ES-I3 (cell line): Measurements from ENCODE around the gene PCNT.

ENCODE experiments used
- H3K36me3 ChIP-seq: 2 replicates; pipeline ENCODE4 v1.6.1; 2013; ENCODE audit warnings: mild to moderate bottlenecking, low read length, control low read depth, moderate library complexity; ENCODE audit not compliant: insufficient read depth
- H3K4me1 ChIP-seq: 2 replicates; pipeline ENCODE4 v1.6.1; 2013; ENCODE audit warnings: mild to moderate bottlenecking, control low read depth, low read length; ENCODE audit not compliant: insufficient read depth
- H3K9ac ChIP-seq: 2 replicates; pipeline ENCODE4 v1.6.1; 2013; ENCODE audit warnings: low read depth, mild to moderate bottlenecking, low read length, moderate library complexity
- H3K9me3 ChIP-seq: 2 replicates; pipeline ENCODE4 v1.6.1; 2013; ENCODE audit warnings: mild to moderate bottlenecking, low read length, moderate library complexity; ENCODE audit not compliant: control insufficient read depth, insufficient read depth

Gene PCNT

GRCh38 chr21:46477765-46478164 is 153.8 kb downstream of the PCNT start:
- H3K4me1 ChIP-seq: no peaks in the 10 kb centered on the region
- no peaks in the 10 kb centered on the region for H3K9me3 ChIP-seq
- no peak overlapping the region for H3K9ac ChIP-seq
- H3K36me3 ChIP-seq: no peaks in the 10 kb centered on the region

- no peaks in the 10 kb centered on the region for H3K9me3 ChIP-seq
- no peaks in the 10 kb centered on the region for H3K4me1 ChIP-seq
- no peaks in the 10 kb centered on the region for H3K36me3 ChIP-seq
- H3K9ac ChIP-seq: no peak overlapping the region
Observed at GRCh38 chr21:46478910-46479309, 155.0 kb downstream of the PCNT start.

GRCh38 chr21:46480466-46480865 is 156.5 kb downstream of the PCNT start:
- H3K9ac ChIP-seq: no peak overlapping the region
- no peaks in the 10 kb centered on the region for H3K36me3 ChIP-seq
- no peaks in the 10 kb centered on the region for H3K9me3 ChIP-seq
- H3K4me1 ChIP-seq: no peaks in the 10 kb centered on the region

GRCh38 chr21:46482225-46482845 is 158.4 kb downstream of the PCNT start:
- Histone ChIP-seq H3K36me3 (no peaks in the 10 kb centered on the region), H3K9ac (no peak overlapping the region), H3K9me3 (no peaks in the 10 kb centered on the region), H3K4me1 (no peaks in the 10 kb centered on the region)

GRCh38 chr21:46482846-46483231 is 158.9 kb downstream of the PCNT start:
- H3K9me3 ChIP-seq: no peaks in the 10 kb centered on the region
- no peaks in the 10 kb centered on the region for H3K4me1 ChIP-seq
- no peak overlapping the region for H3K9ac ChIP-seq
- no peaks in the 10 kb centered on the region for H3K36me3 ChIP-seq

GRCh38 chr21:46483300-46484295 is 159.6 kb downstream of the PCNT start:
- 0 out of 2 replicates have a peak, but pooled peaks cover 4% of the 10 kb centered on the region for H3K36me3 ChIP-seq
- H3K9me3 ChIP-seq: no peaks in the 10 kb centered on the region
- no peak overlapping the region for H3K9ac ChIP-seq
- H3K4me1 ChIP-seq: no peaks in the 10 kb centered on the region

GRCh38 chr21:46486481-46487126 is 162.6 kb downstream of the PCNT start:
- no peak overlapping the region for H3K9ac ChIP-seq
- no peaks in the 10 kb centered on the region for H3K4me1 ChIP-seq
- H3K36me3 ChIP-seq: 0 out of 2 replicates have a peak, but pooled peaks cover 4% of the 10 kb centered on the region

GRCh38 chr21:46489162-46489663 is 165.3 kb downstream of the PCNT start:
- H3K9ac ChIP-seq: no peak overlapping the region
- no peaks in the 10 kb centered on the region for H3K4me1 ChIP-seq
- peaks cover 4% of the 10 kb centered on the region; the same call in 1 of the 2 replicates for H3K36me3 ChIP-seq
- no peaks in the 10 kb centered on the region for H3K9me3 ChIP-seq

More at GRCh38 chr21:46486481-46487126, 162.6 kb downstream of the PCNT start:
- no peaks in the 10 kb centered on the region for H3K9me3 ChIP-seq

- Histone ChIP-seq H3K4me1 (no peaks in the 10 kb centered on the region), H3K36me3 (peaks cover 4% of the 10 kb centered on the region; the same call in 1 of the 2 replicates), H3K9me3 (no peaks in the 10 kb centered on the region), H3K9ac (no peak overlapping the region)
Observed at GRCh38 chr21:46489800-46490199, 165.8 kb downstream of the PCNT start.

GRCh38 chr21:46491553-46491952 is 167.6 kb downstream of the PCNT start:
- no peak overlapping the region for H3K9ac ChIP-seq
- no peaks in the 10 kb centered on the region for H3K9me3 ChIP-seq
- H3K36me3 ChIP-seq: peaks cover 4% of the 10 kb centered on the region; the same call in 1 of the 2 replicates
- no peaks in the 10 kb centered on the region for H3K4me1 ChIP-seq

- Histone ChIP-seq H3K9me3 (no peaks in the 10 kb centered on the region), H3K9ac (no peak overlapping the region), H3K4me1 (no peaks in the 10 kb centered on the region), H3K36me3 (peaks cover 4% of the 10 kb centered on the region; the same call in 1 of the 2 replicates)
Observed at GRCh38 chr21:46492851-46493250, 168.9 kb downstream of the PCNT start.

GRCh38 chr21:46493828-46494227 is 169.9 kb downstream of the PCNT start:
- Histone ChIP-seq H3K36me3 (no peaks in the 10 kb centered on the region; the same call in 1 of the 2 replicates), H3K4me1 (no peaks in the 10 kb centered on the region), H3K9me3 (no peaks in the 10 kb centered on the region), H3K9ac (no peak overlapping the region)
